HEK293T (cell line): ENCODE results near the gene CWF19L2.

Experiments
- BHLHE40 ChIP-seq: fragments of 450-650 bp; IDR thresholded peaks from 2 replicates; pipeline ENCODE4 v1.6.1; 2016; ENCODE audit warnings: mild to moderate bottlenecking, moderate library complexity, borderline replicate concordance
- FOXA1 ChIP-seq: fragments of 450-650 bp; IDR thresholded peaks from 2 replicates; pipeline ENCODE4 v1.6.1; 2016; ENCODE audit warnings: mild to moderate bottlenecking
- FOXK2 ChIP-seq: fragments of 450-650 bp; IDR thresholded peaks from 2 replicates; pipeline ENCODE4 v1.6.1; 2016; ENCODE audit warnings: mild to moderate bottlenecking
- FOXM1 ChIP-seq: fragments of 450-650 bp; IDR thresholded peaks from 2 replicates; pipeline ENCODE4 v1.6.1; 2017; ENCODE audit warnings: mild to moderate bottlenecking, borderline replicate concordance
- LEF1 ChIP-seq: fragments of 450-650 bp; IDR thresholded peaks from 2 replicates; pipeline ENCODE4 v1.6.1; 2017; ENCODE audit warnings: mild to moderate bottlenecking, borderline replicate concordance
- NFRKB ChIP-seq: fragments of 450-650 bp; IDR thresholded peaks from 2 replicates; pipeline ENCODE4 v1.6.1; 2016; ENCODE audit warnings: mild to moderate bottlenecking, moderate library complexity
- TARDBP ChIP-seq: fragments of 450-650 bp; IDR thresholded peaks from 2 replicates; pipeline ENCODE4 v1.6.1; 2016
- ZNF384 ChIP-seq: fragments of 450-650 bp; IDR thresholded peaks from 2 replicates; pipeline ENCODE4 v1.6.1; 2016

DNA sequence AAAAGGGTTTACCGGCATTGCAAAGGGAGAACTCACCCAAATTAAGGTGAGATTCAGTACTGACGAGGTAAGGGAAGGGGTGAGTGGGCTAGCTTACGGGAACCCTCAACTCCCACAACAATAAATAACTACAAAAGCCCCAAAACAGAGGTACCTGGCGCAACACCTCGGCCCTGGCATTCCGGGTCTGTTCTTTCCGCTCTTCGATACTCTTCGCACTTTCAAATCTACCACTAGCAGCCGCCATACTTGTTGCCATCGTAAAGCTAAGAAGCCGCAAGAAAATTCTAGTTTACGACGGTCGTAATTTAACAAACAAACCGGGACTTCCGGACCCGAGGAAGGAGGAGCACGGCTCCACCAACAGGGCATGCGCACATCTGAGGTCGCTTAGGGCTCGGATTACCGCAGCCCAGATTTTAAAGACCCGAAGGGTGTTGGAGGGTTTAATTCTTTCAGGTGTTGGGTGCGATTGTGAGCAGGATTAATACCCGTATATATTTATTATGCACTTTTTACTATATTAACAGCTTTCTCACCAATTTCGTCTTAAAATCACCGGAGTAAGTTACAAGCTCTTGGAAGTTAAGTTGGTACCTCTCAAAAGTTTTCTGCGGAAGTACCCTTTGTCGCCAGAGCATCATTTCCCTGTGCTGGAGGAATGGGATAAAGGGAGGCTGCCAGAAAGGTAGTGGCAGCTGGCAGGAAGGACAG is at the start of gene CWF19L2:
- TF ChIP-seq FOXK2: peak; percentile 80
- TF ChIP-seq LEF1: no peak
- TF ChIP-seq NFRKB: peak; percentile 24; the same call in 1 of the 2 replicates
- TF ChIP-seq TARDBP: no peak
- TF ChIP-seq BHLHE40: no peak
- no peak for TF ChIP-seq FOXM1
- no peak for TF ChIP-seq FOXA1
- no peak for TF ChIP-seq ZNF384
